IPS-18c (cell line): ENCODE data around the gene COMMD10.

Source experiments
- H3K4me3 ChIP-seq: 2 replicates; pipeline ENCODE4 v1.7.0; 2013; ENCODE audit warnings: low read depth, mild to moderate bottlenecking, low read length, moderate library complexity; ENCODE audit not compliant: insufficient read depth
- H3K9me3 ChIP-seq: one replicate; pipeline ENCODE4 v1.6.1; 2013; ENCODE audit warnings: mild to moderate bottlenecking, low read length, moderate library complexity; ENCODE audit not compliant: control insufficient read depth, insufficient read depth

The COMMD10 gene

GRCh38 chr5:116153687-116154174, 68.9 kb downstream of the COMMD10 start:
- H3K9me3 ChIP-seq = no peaks in the 10 kb centered on the region
- H3K4me3 ChIP-seq = no peak overlapping the region

GRCh38 chr5:116154252-116154651, 69.4 kb downstream of the COMMD10 start:
- no peak overlapping the region for H3K4me3 ChIP-seq
- no peaks in the 10 kb centered on the region for H3K9me3 ChIP-seq

GRCh38 chr5:116154931-116155330, 70.1 kb downstream of the COMMD10 start:
- Histone ChIP-seq H3K9me3 (no peaks in the 10 kb centered on the region), H3K4me3 (no peak overlapping the region)

GRCh38 chr5:116157902-116158301, 73.1 kb downstream of the COMMD10 start:
- Histone ChIP-seq H3K9me3 (no peaks in the 10 kb centered on the region), H3K4me3 (no peak overlapping the region)

- H3K4me3 ChIP-seq = no peak overlapping the region
- no peaks in the 10 kb centered on the region for H3K9me3 ChIP-seq
Observed at GRCh38 chr5:116159006-116159405, 74.2 kb downstream of the COMMD10 start.

- H3K4me3 ChIP-seq = no peak overlapping the region
- no peaks in the 10 kb centered on the region for H3K9me3 ChIP-seq
Observed at GRCh38 chr5:116174111-116174510, 89.3 kb downstream of the COMMD10 start.

GRCh38 chr5:116176121-116176520, 91.3 kb downstream of the COMMD10 start:
- Histone ChIP-seq H3K4me3 (no peak overlapping the region), H3K9me3 (no peaks in the 10 kb centered on the region)

- no peak overlapping the region for H3K4me3 ChIP-seq
Observed at GRCh38 chr5:116178925-116179324, 94.1 kb downstream of the COMMD10 start.

GRCh38 chr5:116209166-116209565, 124.3 kb downstream of the COMMD10 start:
- Histone ChIP-seq H3K4me3 (no peak overlapping the region), H3K9me3 (no peaks in the 10 kb centered on the region)

More at GRCh38 chr5:116178925-116179324, 94.1 kb downstream of the COMMD10 start:
- no peaks in the 10 kb centered on the region for H3K9me3 ChIP-seq

- no peaks in the 10 kb centered on the region for H3K9me3 ChIP-seq
- H3K4me3 ChIP-seq = no peak overlapping the region
Observed at GRCh38 chr5:116212225-116212624, 127.4 kb downstream of the COMMD10 start.

- H3K4me3 ChIP-seq = no peak overlapping the region
- H3K9me3 ChIP-seq = no peaks in the 10 kb centered on the region
Observed at GRCh38 chr5:116216246-116216645, 131.4 kb downstream of the COMMD10 start.

GRCh38 chr5:116225281-116225922, 140.6 kb downstream of the COMMD10 start:
- no peak overlapping the region for H3K4me3 ChIP-seq
- no peaks in the 10 kb centered on the region for H3K9me3 ChIP-seq

GRCh38 chr5:116229131-116229689, 144.4 kb downstream of the COMMD10 start:
- no peaks in the 10 kb centered on the region for H3K9me3 ChIP-seq
- H3K4me3 ChIP-seq = no peak overlapping the region

GRCh38 chr5:116231288-116231687, 146.5 kb downstream of the COMMD10 start:
- Histone ChIP-seq H3K4me3 (no peak overlapping the region), H3K9me3 (no peaks in the 10 kb centered on the region)

- no peaks in the 10 kb centered on the region for H3K9me3 ChIP-seq
- no peak overlapping the region for H3K4me3 ChIP-seq
Observed at GRCh38 chr5:116234681-116235080, 149.9 kb downstream of the COMMD10 start.

- Histone ChIP-seq H3K9me3 (no peaks in the 10 kb centered on the region), H3K4me3 (no peak overlapping the region)
Observed at GRCh38 chr5:116237917-116238500, 153.2 kb downstream of the COMMD10 start.

- Histone ChIP-seq H3K4me3 (no peak overlapping the region), H3K9me3 (peaks cover 2% of the 10 kb centered on the region)
Observed at GRCh38 chr5:116242343-116242742, 157.5 kb downstream of the COMMD10 start.

GRCh38 chr5:116248432-116248831, 163.6 kb downstream of the COMMD10 start:
- H3K9me3 ChIP-seq = peaks cover 2% of the 10 kb centered on the region
- H3K4me3 ChIP-seq = no peak overlapping the region
